GM12878 (cell line): ENCODE measurements around the gene TET1. TPM values are rescaled to one million over a fixed set of nuclear protein-coding genes. Genes with fewer than 3 reads are reported as not detected.
A peak's percentile ranks its signal among the peaks of the same experiment; 100 is the strongest.

Experiments
- ATAC-seq: fragments of 200-7000 bp; cut with Tn5 transposase; 3 replicates; pipeline ENCODE4 v1.9.1; 2020; ENCODE audit warnings: mild to moderate bottlenecking, moderate library complexity
- BruUV-seq: library from RNA; stranded (reverse); fragments of 400-500 nt; replicated peaks from 2 replicates; lab custom pipeline; 2021; lab: Mats Ljungman, UMichigan
- CTCF ChIA-PET: fragments of 300-600 bp; sonication (Branson Sonifier 250); formaldehyde crosslinking; extraction: SDS; loops from one replicate; lab custom pipeline; 2021; ENCODE audit warnings: inconsistent platforms; lab: Yijun Ruan, JAX
- POLR2A ChIA-PET: fragments of 350-600 bp; formaldehyde crosslinking; extraction: SDS; loops from one replicate; lab custom pipeline; 2021; ENCODE audit warnings: inconsistent platforms; lab: Charles Lee
- RAD21 ChIA-PET: fragments of 300-600 bp; sonication (Branson Sonifier 250); formaldehyde crosslinking; loops from one replicate; lab custom pipeline; 2023; ENCODE audit warnings: antibody characterized with exemption; ENCODE audit not compliant: unreplicated experiment; lab: Charles Lee
- SMC1A ChIA-PET: fragments of 300-600 bp; sonication (Branson Sonifier 250); formaldehyde crosslinking; loops from one replicate; lab custom pipeline; 2023; ENCODE audit not compliant: unreplicated experiment, uncharacterized antibody; lab: Charles Lee
- DNase-seq: peaks from one replicate; pipeline ENCODE4 v3.0.0-alpha.2; 2011; ENCODE audit warnings: low read depth, low spot score
- FAIRE-seq: peaks from 3 replicates; lab custom pipeline; 2011; peaks lifted over from hg19 to GRCh38; lab: Jason Lieb, UNC
- H2AFZ ChIP-seq: 2 replicates; pipeline ENCODE4 v1.6.0; 2011; ENCODE audit warnings: low read depth, low read length, control low read depth; ENCODE audit not compliant: control insufficient read depth
- H3K27ac ChIP-seq: 2 replicates; pipeline ENCODE4 v1.5.1; 2011; ENCODE audit warnings: control low read depth; ENCODE audit not compliant: control insufficient read depth, insufficient read depth
- H3K27me3 ChIP-seq, 2 experiments: replicated peaks in 1 of 2; 2 replicates each; pipeline versions ENCODE4 v1.6.0 to v1.6.1; 2011; ENCODE audit warnings: low read length in 1 of 2; ENCODE audit not compliant: control insufficient read depth in 2 of 2, insufficient read depth in 2 of 2
- H3K36me3 ChIP-seq, 2 experiments: 2 replicates each; pipeline ENCODE4 v1.5.1; 2011; ENCODE audit warnings: low read length in 1 of 2; ENCODE audit not compliant: control insufficient read depth in 2 of 2, insufficient read depth in 2 of 2
- H3K4me1 ChIP-seq: 2 replicates; pipeline ENCODE4 v1.6.1; 2011; ENCODE audit warnings: mild to moderate bottlenecking, low read length, moderate library complexity, mixed read lengths; ENCODE audit not compliant: control insufficient read depth, insufficient read depth
- H3K4me2 ChIP-seq: 2 replicates; pipeline ENCODE4 v1.6.0; 2011; ENCODE audit warnings: control low read depth; ENCODE audit not compliant: control insufficient read depth, insufficient read depth
- H3K4me3 ChIP-seq: fragments of 200-600 bp; sonication (generic); 2 replicates; pipeline ENCODE4 v1.5.1; 2016
- H3K79me2 ChIP-seq: 2 replicates; pipeline ENCODE4 v1.6.0; 2011; ENCODE audit warnings: low read length; ENCODE audit not compliant: control insufficient read depth, insufficient read depth
- H3K9ac ChIP-seq: 2 replicates; pipeline ENCODE4 v1.8.0; 2011; ENCODE audit warnings: low read length, control low read depth, mixed read lengths; ENCODE audit not compliant: control insufficient read depth, insufficient read depth
- H3K9me3 ChIP-seq: replicated peaks from 3 replicates; pipeline ENCODE4 v1.5.1; 2011; ENCODE audit warnings: mild to moderate bottlenecking, low read length; ENCODE audit not compliant: control insufficient read depth, insufficient read depth
- H4K20me1 ChIP-seq: 2 replicates; pipeline ENCODE4 v1.6.0; 2011; ENCODE audit not compliant: control insufficient read depth, insufficient read depth
- CEBPZ ChIP-seq: fragments of 150-350 bp; IDR thresholded peaks from 2 replicates; pipeline ENCODE4 v1.6.1; 2016; ENCODE audit warnings: low read depth, low read length
- CREB1 ChIP-seq: IDR thresholded peaks from 2 replicates; pipeline ENCODE4 v1.6.1; 2012; ENCODE audit warnings: low read depth, mild to moderate bottlenecking, inconsistent platforms
- EP300 ChIP-seq, 2 experiments: fragments of 150-350 bp in 1 of 2; IDR thresholded peaks; 2 replicates each; pipeline ENCODE4 v1.6.1; 2011 to 2012; ENCODE audit warnings: low read depth in 2 of 2, low read length in 2 of 2, borderline replicate concordance in 1 of 2, improper control_type of control experiment in 1 of 2, inconsistent platforms in 1 of 2; ENCODE audit not compliant: control insufficient read depth in 1 of 2
- FOXM1 ChIP-seq: IDR thresholded peaks from 2 replicates; pipeline ENCODE4 v1.6.1; 2012; ENCODE audit warnings: low read depth, mild to moderate bottlenecking, inconsistent platforms, low read length, moderate library complexity
- GATAD2B ChIP-seq: fragments of 450-650 bp; conservative IDR thresholded peaks from 2 replicates; pipeline ENCODE4 v1.6.1; 2017; ENCODE audit warnings: low read depth, mild to moderate bottlenecking, moderate library complexity
- HCFC1 ChIP-seq: fragments of 150-350 bp; IDR thresholded peaks from 2 replicates; pipeline ENCODE4 v1.6.1; 2014; ENCODE audit warnings: low read length
- MTA3 ChIP-seq: IDR thresholded peaks from 2 replicates; pipeline ENCODE4 v1.6.1; 2012; ENCODE audit warnings: low read length, inconsistent platforms, borderline replicate concordance
- NKRF ChIP-seq: fragments of 450-650 bp; conservative IDR thresholded peaks from 2 replicates; pipeline ENCODE4 v1.6.1; 2017; ENCODE audit warnings: mild to moderate bottlenecking, moderate library complexity
- NR2F1 ChIP-seq: fragments of 450-650 bp; conservative IDR thresholded peaks from 2 replicates; pipeline ENCODE4 v1.6.1; 2017; ENCODE audit warnings: mild to moderate bottlenecking
- RFX5 ChIP-seq: IDR thresholded peaks from 2 replicates; pipeline ENCODE4 v1.6.1; 2011; ENCODE audit warnings: low read depth, low read length, improper control_type of control experiment
- TAF1 ChIP-seq: IDR thresholded peaks from 2 replicates; pipeline ENCODE4 v1.6.1; 2011; ENCODE audit warnings: mild to moderate bottlenecking, low read depth, low read length, borderline replicate concordance
- TCF7 ChIP-seq: IDR thresholded peaks from 2 replicates; pipeline ENCODE4 v1.6.1; 2014; ENCODE audit warnings: antibody characterized with exemption, borderline replicate concordance
- WGBS: methylation state at CpG from one replicate; pipeline ENCODE4 v1.1.6; 2016; ENCODE audit warnings: low lambda C conversion rate; ENCODE audit not compliant: insufficient replicate concordance, insufficient coverage; ENCODE audit errors: missing lambda C conversion rate; 5-methylcytosine and 5-hydroxymethylcytosine counted together
- in situ Hi-C: fragments of 300-500 bp; cut with MboI; formaldehyde crosslinking; loops from 9 replicates; pipeline ENCODE4 v1.14.3; 2018; ENCODE audit warnings: mixed read lengths
- intact Hi-C: fragments of 100-400 bp; cut with micrococcal nuclease; formaldehyde crosslinking; loops from one replicate; pipeline ENCODE4 v1.14.2; 2022; ENCODE audit not compliant: unreplicated experiment
- polyA plus RNA-seq, 11 experiments: library from polyadenylated mRNA; depleted of rRNA in 4 of 11; unstranded in 6 of 11; stranded (reverse) in 5 of 11; fragments of >200 nt; fragmentation: Nextera tagmentation in 4 of 11; fragmentation: Illumina TruSeq in 1 of 11; extraction: Ambion mirVana in 4 of 11; extraction: Trizol in 1 of 11; gene quantifications; 1 replicate in 1 of 11; 2 replicates in 10 of 11; pipeline versions ENCODE4 v1.2.1 to v1.2.3, GENCODE V29; 2011 to 2016; ENCODE audit warnings: inconsistent platforms in 2 of 11, missing spikeins in 2 of 11, low read depth in 1 of 11
- total RNA-seq, 4 experiments: library from RNA; depleted of rRNA in 3 of 4; stranded (reverse); fragments of >200 nt in 3 of 4; fragmentation: Illumina TruSeq in 1 of 4; extraction: Trizol in 1 of 4; gene quantifications; 2 replicates each; pipeline versions ENCODE4 v1.2.1 to v1.2.3, GENCODE V29; 2013 to 2021

The TET1 gene
- total and polyA plus RNA-seq, 10 of the 15 experiments (the other 5 are each of a cell fraction or from before 2014, with no cell fraction given): 0.22 to 1.4 (median 0.60) TPM

GRCh38 chr10:68700197-68700596, 140.1 kb downstream of the TET1 start:
- RAD21 ChIA-PET: no interaction called here
- ATAC-seq: no peak
- SMC1A ChIA-PET: no interaction called here
- TF ChIP-seq RFX5: no peak
- DNase-seq: no peak
- CTCF ChIA-PET: interaction anchor here (0.5 to 1.1 kb wide), 4 partner anchors 10 to 270 kb away, joined by 3 to 5 read pairs (median 3); no protein-coding TSS in a partner anchor
- intact Hi-C loops: no loop called here
- Histone ChIP-seq H3K79me2 (no peaks in the 10 kb centered on the region), H3K4me3 (no peak overlapping the region), H4K20me1 (no peaks in the 10 kb centered on the region), H3K4me2 (no peak overlapping the region), H2AFZ (no peak overlapping the region), H3K9me3 (no peaks in the 10 kb centered on the region), H3K27ac (no peak overlapping the region), H3K27me3 (no peaks in the 10 kb centered on the region), H3K4me1 (no peaks in the 10 kb centered on the region), H3K9ac (no peak overlapping the region), H3K36me3 (no peaks in the 10 kb centered on the region)
- in situ Hi-C loops: no loop called here
- no TSS peak for BruUV-seq
- FAIRE-seq: peak; percentile 64
- 95% methylated on average over 1 of the region's 1 CpG for WGBS
- POLR2A ChIA-PET: no interaction called here

DNA sequence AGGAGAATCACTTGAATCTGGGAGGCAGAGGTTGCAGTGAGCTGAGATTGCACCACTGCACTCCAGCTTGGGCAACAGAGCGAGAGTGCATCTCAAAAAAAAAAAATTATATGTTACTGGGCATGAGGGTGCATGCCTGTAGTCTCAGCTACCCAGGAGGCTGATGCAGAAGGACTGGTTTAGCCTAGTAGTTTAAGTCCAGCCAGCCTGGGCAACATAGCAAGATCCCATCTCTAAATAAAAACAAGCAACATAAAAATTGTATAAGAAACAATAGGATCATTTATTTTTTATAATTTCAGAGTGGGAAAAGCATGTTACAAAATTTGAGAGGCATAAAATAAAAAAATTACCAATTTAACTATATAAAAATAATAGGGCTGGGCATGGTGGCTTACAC, 145.4 kb downstream of the TET1 start:
- no peak overlapping the region for H3K27ac ChIP-seq
- no peaks in the 10 kb centered on the region for H3K4me1 ChIP-seq
- RAD21 ChIA-PET: no interaction called here
- SMC1A ChIA-PET: no interaction called here
- POLR2A ChIA-PET: no interaction called here
- no peak overlapping the region for H3K9ac ChIP-seq
- WGBS: 73% methylated on average over 1 of the region's 1 CpG
- no peak for ATAC-seq
- H3K4me3 ChIP-seq: no peak overlapping the region
- no peaks in the 10 kb centered on the region for H3K79me2 ChIP-seq
- H3K4me2 ChIP-seq: no peak overlapping the region
- no peaks in the 10 kb centered on the region for H3K27me3 ChIP-seq
- FAIRE-seq: no peak
- H4K20me1 ChIP-seq: no peaks in the 10 kb centered on the region
- intact Hi-C loops: no loop called here
- CTCF ChIA-PET: no interaction called here
- in situ Hi-C loops: no loop called here
- H2AFZ ChIP-seq: no peak overlapping the region
- no peaks in the 10 kb centered on the region for H3K36me3 ChIP-seq
- H3K9me3 ChIP-seq: no peaks in the 10 kb centered on the region
- no TSS peak for BruUV-seq
- no peak for DNase-seq
- no peak for TF ChIP-seq CEBPZ
- no peak for TF ChIP-seq EP300 (IDR thresholded peaks at IDR 0.05; ENCODE audit: borderline replicate concordance in 1 of 2, control insufficient read depth in 1 of 2, low read depth in 2 of 2, low read length in 2 of 2)
- no peak for TF ChIP-seq CREB1
- TF ChIP-seq NR2F1: no peak
- TF ChIP-seq TAF1: no peak
- TF ChIP-seq TCF7: no peak
- no peak for TF ChIP-seq NKRF
- TF ChIP-seq GATAD2B: no peak
- TF ChIP-seq FOXM1: no peak
- no peak for TF ChIP-seq HCFC1
- TF ChIP-seq MTA3: no peak
